RKO (cell line): Measurements from ENCODE around the gene IFNK.

Experiments used
- DNase-seq: peaks from one replicate; pipeline ENCODE4 v3.0.0-alpha.2; 2016; ENCODE audit warnings: low spot score

IFNK gene

GRCh38 chr9:27573634-27574590 is 49.8 kb downstream of the IFNK start:
- peak; percentile 100 for DNase-seq
